ENCODE data around the gene EIF4G3. TPM values are rescaled to one million over a fixed set of nuclear protein-coding genes. Genes with fewer than 3 reads are reported as not detected.
A peak's percentile ranks its signal among the peaks of the same experiment; 100 is the strongest.

Gene EIF4G3
- total RNA-seq, 1 donor from 2014 or later, result 33.9 TPM

DNA sequence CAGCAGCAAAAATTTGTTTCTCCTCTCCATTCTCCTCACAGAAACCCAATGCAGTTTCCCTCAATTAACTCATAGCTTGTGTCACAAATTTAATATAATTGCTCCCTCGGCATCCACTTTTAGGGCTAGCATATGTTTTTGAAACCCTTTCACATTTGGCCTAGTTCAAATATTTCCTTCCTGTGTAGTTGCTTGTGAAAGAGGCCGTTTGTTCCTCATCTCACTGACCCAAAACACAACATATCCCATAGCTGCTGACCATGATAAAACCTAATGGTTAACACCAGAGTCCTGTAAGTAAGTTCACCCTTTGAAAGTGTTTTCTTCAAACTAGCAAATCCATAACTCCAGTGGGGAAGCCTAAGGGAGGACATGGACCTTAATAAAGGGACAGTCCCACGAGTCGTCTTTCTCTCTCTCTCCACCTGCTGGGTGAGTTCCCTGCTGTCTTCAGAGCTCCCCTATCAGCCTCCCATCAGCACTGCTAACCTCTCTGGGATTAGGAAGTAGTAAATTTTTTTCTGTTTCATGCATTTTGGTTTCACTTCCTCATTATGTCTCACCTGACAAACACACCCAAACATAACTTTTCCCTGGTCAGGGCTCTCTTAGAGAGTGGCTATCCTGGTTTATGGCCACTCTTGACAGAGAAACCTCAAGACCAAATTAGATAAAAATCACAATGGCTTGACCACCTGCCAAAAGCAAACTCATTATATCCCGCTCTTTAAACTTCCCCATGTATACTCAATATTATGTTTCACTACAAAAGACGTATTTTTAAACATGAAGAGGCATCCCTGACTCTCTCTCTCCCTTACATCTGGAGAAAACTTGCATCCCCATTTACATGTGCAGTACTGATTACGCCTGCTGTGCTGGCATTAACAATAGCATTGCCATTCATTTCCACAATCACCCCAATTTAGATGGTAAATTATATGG is 211.9 kb downstream of the EIF4G3 start:
- TF ChIP-seq, protein P1, sequence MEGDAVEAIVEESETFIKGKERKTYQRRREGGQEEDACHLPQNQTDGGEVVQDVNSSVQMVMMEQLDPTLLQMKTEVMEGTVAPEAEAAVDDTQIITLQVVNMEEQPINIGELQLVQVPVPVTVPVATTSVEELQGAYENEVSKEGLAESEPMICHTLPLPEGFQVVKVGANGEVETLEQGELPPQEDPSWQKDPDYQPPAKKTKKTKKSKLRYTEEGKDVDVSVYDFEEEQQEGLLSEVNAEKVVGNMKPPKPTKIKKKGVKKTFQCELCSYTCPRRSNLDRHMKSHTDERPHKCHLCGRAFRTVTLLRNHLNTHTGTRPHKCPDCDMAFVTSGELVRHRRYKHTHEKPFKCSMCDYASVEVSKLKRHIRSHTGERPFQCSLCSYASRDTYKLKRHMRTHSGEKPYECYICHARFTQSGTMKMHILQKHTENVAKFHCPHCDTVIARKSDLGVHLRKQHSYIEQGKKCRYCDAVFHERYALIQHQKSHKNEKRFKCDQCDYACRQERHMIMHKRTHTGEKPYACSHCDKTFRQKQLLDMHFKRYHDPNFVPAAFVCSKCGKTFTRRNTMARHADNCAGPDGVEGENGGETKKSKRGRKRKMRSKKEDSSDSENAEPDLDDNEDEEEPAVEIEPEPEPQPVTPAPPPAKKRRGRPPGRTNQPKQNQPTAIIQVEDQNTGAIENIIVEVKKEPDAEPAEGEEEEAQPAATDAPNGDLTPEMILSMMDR (IDR thresholded peaks at IDR 0.05; ENCODE audit: borderline replicate concordance), result no peak
- no peak for DNase-seq
- Histone ChIP-seq H3K36me3 (peaks cover 17% of the 10 kb centered on the region), H3K4me1 (peaks cover 32% of the 10 kb centered on the region), H3K4me3 (no peak overlapping the region), H3K27me3 (ENCODE audit: low read depth) (no peaks in the 10 kb centered on the region), H3K27ac (replicated peaks) (no peak overlapping the region), H3K9me3 (replicated peaks) (no peaks in the 10 kb centered on the region)
- intact Hi-C loops (cut with micrococcal nuclease), result no loop called here

DNA sequence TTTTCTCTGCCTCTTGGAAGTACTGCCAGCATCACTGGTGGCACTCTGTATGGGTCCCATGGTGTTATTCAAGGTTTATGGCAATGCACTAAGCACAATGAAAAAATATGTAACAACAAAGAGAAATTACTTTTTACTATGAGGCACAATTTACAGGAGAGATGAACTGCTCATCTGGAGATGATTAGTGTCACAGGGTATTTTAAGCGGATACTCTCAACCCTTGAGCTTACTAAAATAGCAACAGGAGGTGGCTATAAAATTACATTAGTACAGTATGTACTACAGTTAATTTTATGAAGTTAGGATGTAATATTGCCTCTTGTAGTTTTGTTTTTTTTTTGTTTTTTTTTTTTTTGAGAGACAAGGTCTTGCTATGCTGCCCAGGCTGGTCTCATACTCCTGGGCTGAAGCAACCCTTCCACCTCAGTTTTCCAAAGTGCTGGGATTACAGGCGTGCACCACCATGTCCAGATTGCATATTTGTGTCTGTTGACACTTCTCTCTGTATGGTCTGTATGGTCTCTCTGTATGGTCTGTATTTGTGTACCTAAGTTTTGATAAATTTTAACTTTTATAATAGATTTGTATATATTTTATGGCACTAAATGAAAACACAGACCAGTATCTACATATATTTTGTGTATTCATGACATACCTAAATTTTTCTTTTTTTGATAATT is 214.0 kb downstream of the EIF4G3 start:
- TF ChIP-seq, protein P1 (IDR thresholded peaks at IDR 0.05; ENCODE audit: borderline replicate concordance), result no peak
- no peak for DNase-seq
- no peaks in the 10 kb centered on the region for H3K27me3 ChIP-seq (ENCODE audit: low read depth)
- intact Hi-C loops (cut with micrococcal nuclease), result no loop called here
- peaks cover 32% of the 10 kb centered on the region for H3K4me1 ChIP-seq
- peak overlapping the region; percentile 29 for H3K27ac ChIP-seq (replicated peaks)
- no peaks in the 10 kb centered on the region for H3K9me3 ChIP-seq (replicated peaks)
- H3K36me3 ChIP-seq, result peaks cover 8% of the 10 kb centered on the region
- H3K4me3 ChIP-seq, result no peak overlapping the region

DNA sequence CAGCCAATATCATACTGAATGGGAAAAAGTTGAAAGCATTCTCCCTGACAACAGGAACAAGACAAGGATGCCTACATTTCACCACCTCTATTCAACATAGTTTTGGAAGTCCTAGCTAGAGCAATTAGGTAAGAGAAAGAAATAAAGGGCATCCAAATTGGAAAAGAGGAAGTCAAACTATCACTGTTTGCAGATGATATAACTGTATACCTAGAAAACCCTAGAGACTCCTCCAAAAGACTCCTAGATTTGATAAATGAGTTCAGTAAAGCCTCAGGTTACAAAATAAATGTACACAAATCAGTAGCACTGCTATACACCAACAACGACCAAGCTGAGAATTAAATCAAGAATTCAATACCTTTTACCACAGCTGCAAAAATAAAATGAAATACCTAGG is 218.3 kb downstream of the EIF4G3 start:
- TF ChIP-seq, protein P1 (IDR thresholded peaks at IDR 0.05; ENCODE audit: borderline replicate concordance), result no peak
- Histone ChIP-seq H3K27me3 (ENCODE audit: low read depth) (no peaks in the 10 kb centered on the region), H3K27ac (replicated peaks) (no peak overlapping the region), H3K4me3 (no peak overlapping the region), H3K36me3 (peaks cover 4% of the 10 kb centered on the region), H3K9me3 (replicated peaks) (no peaks in the 10 kb centered on the region), H3K4me1 (peaks cover 14% of the 10 kb centered on the region)
- DNase-seq, result no peak
- intact Hi-C loops (cut with micrococcal nuclease), result no loop called here

DNA sequence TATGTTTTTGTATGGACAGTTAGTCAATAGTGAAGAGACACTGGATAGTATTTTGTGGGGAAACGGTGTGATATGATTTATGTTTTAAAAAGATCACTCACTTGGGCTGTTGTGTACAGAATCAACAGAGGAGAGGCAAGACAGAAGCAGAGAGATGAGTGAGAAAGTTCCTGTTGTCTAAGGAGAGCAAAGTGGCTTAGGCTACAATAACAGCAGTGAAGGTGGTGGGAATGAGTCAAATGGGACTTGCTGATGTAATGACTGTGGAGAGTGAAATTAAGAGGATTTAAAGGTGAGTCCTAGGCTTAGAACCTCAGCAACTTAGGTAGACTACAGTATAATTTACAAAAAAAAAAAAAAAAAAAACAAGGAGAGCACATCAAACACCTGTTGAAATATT is 220.4 kb downstream of the EIF4G3 start:
- H3K36me3 ChIP-seq, result peaks cover 4% of the 10 kb centered on the region
- no peak overlapping the region for H3K4me3 ChIP-seq
- H3K4me1 ChIP-seq, result no peaks in the 10 kb centered on the region
- H3K27ac ChIP-seq (replicated peaks), result no peak overlapping the region
- H3K9me3 ChIP-seq (replicated peaks), result no peaks in the 10 kb centered on the region
- no peak for DNase-seq
- H3K27me3 ChIP-seq (ENCODE audit: low read depth), result no peaks in the 10 kb centered on the region
- intact Hi-C loops (cut with micrococcal nuclease), result no loop called here
- TF ChIP-seq, protein P1 (IDR thresholded peaks at IDR 0.05; ENCODE audit: borderline replicate concordance), result no peak

DNA sequence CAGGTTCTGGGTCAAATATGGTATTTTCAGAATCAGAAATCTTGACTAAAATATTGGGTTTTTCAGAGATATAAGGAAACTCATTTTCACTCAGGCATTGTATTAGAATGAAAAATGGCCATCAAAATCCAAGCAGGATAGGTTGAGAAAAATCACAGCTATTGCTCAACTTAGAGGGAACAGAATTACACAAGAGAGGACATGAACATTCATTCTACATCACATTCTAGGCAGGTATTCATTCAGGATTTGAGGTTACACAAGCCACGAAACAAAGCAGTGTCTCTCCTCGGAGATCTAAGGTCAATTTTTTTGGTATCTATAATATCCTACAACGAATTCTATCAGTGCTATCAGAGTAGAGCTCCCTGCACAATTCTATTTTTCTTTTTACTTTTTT is 226.0 kb downstream of the EIF4G3 start:
- H3K4me1 ChIP-seq, result no peaks in the 10 kb centered on the region
- TF ChIP-seq, protein P1 (IDR thresholded peaks at IDR 0.05; ENCODE audit: borderline replicate concordance), result no peak
- no peak for DNase-seq
- no peaks in the 10 kb centered on the region for H3K27me3 ChIP-seq (ENCODE audit: low read depth)
- H3K36me3 ChIP-seq, result peaks cover 5% of the 10 kb centered on the region
- intact Hi-C loops (cut with micrococcal nuclease), result no loop called here
- no peak overlapping the region for H3K4me3 ChIP-seq
- H3K9me3 ChIP-seq (replicated peaks), result no peaks in the 10 kb centered on the region
- H3K27ac ChIP-seq (replicated peaks), result no peak overlapping the region
